Tibial nerve (tissue), 4 donors: Measurements from ENCODE around the gene PLPP1. TPM values are rescaled to one million over a fixed set of nuclear protein-coding genes. Genes with fewer than 3 reads are reported as not detected.

Experiments used
- DNase-seq, 2 donors: peaks; one replicate each; pipeline ENCODE4 v3.0.0-alpha.2; 2019; ENCODE audit warnings: low spot score in 2 of 2
- H3K27ac ChIP-seq, 4 donors: fragments of 200-600 bp; sonication (generic) in 3 of 4; one replicate each; pipeline ENCODE4 v1.5.1; 2017 to 2019; ENCODE audit warnings: mild to moderate bottlenecking in 1 of 4
- H3K27me3 ChIP-seq, 2 donors: fragments of 200-600 bp; sonication (generic) in 1 of 2; one replicate each; pipeline versions ENCODE4 v1.5.1 to v1.6.0; 2017 to 2019
- H3K36me3 ChIP-seq, 3 donors: fragments of 200-600 bp; sonication (generic); one replicate each; pipeline ENCODE4 v1.5.1; 2018 to 2019
- H3K4me1 ChIP-seq, 4 donors: fragments of 200-600 bp; sonication (generic) in 3 of 4; one replicate each; pipeline ENCODE4 v1.5.1; 2017 to 2019
- H3K4me3 ChIP-seq, 4 donors: fragments of 200-600 bp; sonication (generic) in 3 of 4; one replicate each; pipeline ENCODE4 v1.5.1; 2017 to 2019; ENCODE audit warnings: mild to moderate bottlenecking in 1 of 4, moderate library complexity in 1 of 4
- H3K9me3 ChIP-seq, 4 donors: fragments of 200-600 bp; sonication (generic) in 3 of 4; one replicate each; pipeline ENCODE4 v1.5.1; 2017 to 2019
- EP300 ChIP-seq, 2 donors: sonication (generic); formaldehyde crosslinking; IDR thresholded peaks; one replicate each; pipeline ENCODE4 v1.6.1; 2017; ENCODE audit warnings: antibody characterized with exemption in 2 of 2, mild to moderate bottlenecking in 1 of 2
- POLR2A ChIP-seq, 2 donors: fragments of 450-650 bp; IDR thresholded peaks; one replicate each; pipeline ENCODE4 v1.6.1; 2017; ENCODE audit warnings: antibody characterized with exemption in 2 of 2, mild to moderate bottlenecking in 2 of 2, moderate library complexity in 2 of 2
- WGBS, 2 donors: methylation state at CpG; one replicate each; pipeline ENCODE4 v1.1.5; 2018; 5-methylcytosine and 5-hydroxymethylcytosine counted together
- total RNA-seq, 4 donors: library from RNA; depleted of rRNA; stranded (reverse); fragments of >200 nt; gene quantifications; one replicate each; pipeline ENCODE4 v1.1.0, GENCODE V29; 2016
- TF ChIP-seq, protein P1 (sequence below), 5 experiments: fragments of 200-600 bp in 3 of 5; fragments of 450-650 bp in 2 of 5; sonication (generic) in 3 of 5; IDR thresholded peaks; one replicate each; pipeline ENCODE4 v1.5.1; 2016 to 2019; ENCODE audit warnings: antibody characterized with exemption in 5 of 5, mild to moderate bottlenecking in 3 of 5, moderate library complexity in 2 of 5

The PLPP1 gene
- total RNA-seq, 4 donors from 2014 or later = 380 to 568 (median 427) TPM

DNA sequence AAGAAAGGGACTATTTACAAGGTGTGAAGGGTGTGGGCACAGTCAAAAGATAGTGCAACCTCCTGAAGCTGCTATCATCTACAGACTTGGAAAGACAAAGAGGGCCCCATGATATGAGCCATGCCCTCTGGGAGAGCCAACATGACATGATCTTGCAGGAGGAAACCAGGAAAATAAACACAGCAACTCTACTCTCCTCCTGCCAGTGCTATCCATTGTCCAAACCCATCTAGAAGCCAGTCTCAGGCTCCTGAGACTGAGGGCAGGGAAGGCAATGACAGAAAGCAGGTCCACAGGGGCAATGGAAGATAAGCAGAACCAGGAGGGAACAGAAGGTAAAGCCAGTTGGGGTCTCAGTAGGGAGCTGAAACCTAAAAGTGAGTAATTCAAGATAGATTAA is 37.1 kb downstream of the PLPP1 start:
- TF ChIP-seq, protein P1, sequence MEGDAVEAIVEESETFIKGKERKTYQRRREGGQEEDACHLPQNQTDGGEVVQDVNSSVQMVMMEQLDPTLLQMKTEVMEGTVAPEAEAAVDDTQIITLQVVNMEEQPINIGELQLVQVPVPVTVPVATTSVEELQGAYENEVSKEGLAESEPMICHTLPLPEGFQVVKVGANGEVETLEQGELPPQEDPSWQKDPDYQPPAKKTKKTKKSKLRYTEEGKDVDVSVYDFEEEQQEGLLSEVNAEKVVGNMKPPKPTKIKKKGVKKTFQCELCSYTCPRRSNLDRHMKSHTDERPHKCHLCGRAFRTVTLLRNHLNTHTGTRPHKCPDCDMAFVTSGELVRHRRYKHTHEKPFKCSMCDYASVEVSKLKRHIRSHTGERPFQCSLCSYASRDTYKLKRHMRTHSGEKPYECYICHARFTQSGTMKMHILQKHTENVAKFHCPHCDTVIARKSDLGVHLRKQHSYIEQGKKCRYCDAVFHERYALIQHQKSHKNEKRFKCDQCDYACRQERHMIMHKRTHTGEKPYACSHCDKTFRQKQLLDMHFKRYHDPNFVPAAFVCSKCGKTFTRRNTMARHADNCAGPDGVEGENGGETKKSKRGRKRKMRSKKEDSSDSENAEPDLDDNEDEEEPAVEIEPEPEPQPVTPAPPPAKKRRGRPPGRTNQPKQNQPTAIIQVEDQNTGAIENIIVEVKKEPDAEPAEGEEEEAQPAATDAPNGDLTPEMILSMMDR (IDR thresholded peaks at IDR 0.05) = no peak
- TF ChIP-seq EP300 (IDR thresholded peaks at IDR 0.05) = no peak
- TF ChIP-seq POLR2A (IDR thresholded peaks at IDR 0.05) = no peak
- H3K4me1 ChIP-seq = peaks cover 0 to 67% (median 17%) of the 10 kb centered on the region in 4 donors

DNA sequence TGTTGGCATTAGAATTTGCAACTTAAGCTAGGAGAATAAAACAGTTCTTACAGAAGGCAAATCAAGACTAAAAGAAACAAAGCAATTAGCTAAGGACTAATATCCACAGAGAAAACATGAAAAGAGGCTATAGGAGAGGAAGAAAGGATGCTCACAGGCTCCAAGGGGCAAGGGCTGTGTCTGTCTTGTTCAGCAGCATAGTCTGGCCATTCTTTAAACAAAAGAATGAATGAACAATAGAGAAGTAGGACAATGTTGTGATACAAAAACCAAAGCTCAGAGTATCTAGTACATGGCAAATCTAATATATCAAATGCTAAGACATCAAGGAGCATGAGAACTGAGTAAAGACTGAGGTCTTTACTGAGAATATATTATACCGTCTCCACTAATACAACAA is 39.5 kb downstream of the PLPP1 start:
- H3K36me3 ChIP-seq = peaks cover 0 to 4% (median 0%) of the 10 kb centered on the region in 3 donors
- no peak overlapping the region for H3K27ac ChIP-seq
- H3K4me3 ChIP-seq = no peak overlapping the region
- DNase-seq = no peak
- peaks cover 0 to 58% (median 16%) of the 10 kb centered on the region in 4 donors for H3K4me1 ChIP-seq
- no peaks in the 10 kb centered on the region for H3K27me3 ChIP-seq
- 65 to 68% methylated on average over 1 of the region's 1 CpG for WGBS, 2 donors
- TF ChIP-seq, protein P1 (IDR thresholded peaks at IDR 0.05) = no peak
- TF ChIP-seq POLR2A (IDR thresholded peaks at IDR 0.05) = no peak
- no peak for TF ChIP-seq EP300 (IDR thresholded peaks at IDR 0.05)
- no peaks in the 10 kb centered on the region for H3K9me3 ChIP-seq

More for the DNA sequence above, 37.1 kb downstream of the PLPP1 start:
- Histone ChIP-seq H3K36me3 (no peaks in the 10 kb centered on the region), H3K27me3 (no peaks in the 10 kb centered on the region), H3K9me3 (no peaks in the 10 kb centered on the region), H3K27ac (peak overlapping the region in 1 of 4 donors; percentile 8), H3K4me3 (no peak overlapping the region)
- DNase-seq = no peak

DNA sequence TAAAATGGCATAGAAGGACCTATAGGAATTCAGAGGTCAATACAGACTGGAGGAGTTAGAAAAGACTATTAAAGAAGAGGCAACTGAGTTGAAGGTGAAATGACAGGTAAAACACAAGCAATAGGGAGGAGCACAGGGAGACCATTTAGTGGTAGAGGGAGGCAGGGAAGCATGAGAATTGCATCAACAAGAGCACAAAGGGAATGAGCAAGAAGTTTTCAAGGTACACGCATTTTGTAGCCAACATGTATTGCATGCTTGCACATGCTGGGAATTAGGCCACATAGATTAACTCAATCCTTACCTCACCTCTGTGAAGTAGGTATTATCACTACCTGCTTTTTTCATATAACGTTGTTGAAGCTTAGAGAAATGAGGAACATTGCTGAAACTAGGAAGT is 42.3 kb downstream of the PLPP1 start:
- peaks cover 0 to 5% (median 0%) of the 10 kb centered on the region in 3 donors for H3K36me3 ChIP-seq
- WGBS, 2 donors = 73 to 75% methylated on average over 2 of the region's 2 CpGs
- peaks cover 0 to 33% (median 5%) of the 10 kb centered on the region in 4 donors for H3K4me1 ChIP-seq
- DNase-seq = no peak
- H3K27me3 ChIP-seq = no peaks in the 10 kb centered on the region
- TF ChIP-seq EP300 (IDR thresholded peaks at IDR 0.05) = no peak
- TF ChIP-seq, protein P1 (IDR thresholded peaks at IDR 0.05) = no peak
- TF ChIP-seq POLR2A (IDR thresholded peaks at IDR 0.05) = no peak
- no peak overlapping the region for H3K4me3 ChIP-seq
- peak overlapping the region in 1 of 4 donors; percentile 19 for H3K27ac ChIP-seq
- no peaks in the 10 kb centered on the region for H3K9me3 ChIP-seq

DNA sequence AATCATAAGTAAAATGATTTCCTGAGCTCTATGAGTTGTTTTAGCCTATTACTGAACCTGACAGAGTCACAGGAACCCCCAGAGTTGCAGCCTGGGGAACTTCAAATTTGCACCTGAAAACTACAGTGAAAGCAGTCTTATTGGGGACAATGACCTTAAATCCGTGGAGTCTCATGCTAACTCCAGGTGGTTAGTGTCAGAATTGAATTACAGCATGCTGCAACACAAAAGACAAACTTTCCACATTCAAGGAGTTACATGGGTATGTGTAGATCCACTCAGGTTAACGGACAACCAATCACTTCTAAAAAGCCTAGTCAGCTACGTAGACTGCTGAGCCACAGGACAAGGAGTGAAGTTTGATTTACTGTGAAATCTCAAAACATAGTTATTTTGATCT is 49.7 kb downstream of the PLPP1 start:
- no peak overlapping the region for H3K4me3 ChIP-seq
- 82 to 94% methylated on average over 3 of the region's 3 CpGs for WGBS, 2 donors

DNA sequence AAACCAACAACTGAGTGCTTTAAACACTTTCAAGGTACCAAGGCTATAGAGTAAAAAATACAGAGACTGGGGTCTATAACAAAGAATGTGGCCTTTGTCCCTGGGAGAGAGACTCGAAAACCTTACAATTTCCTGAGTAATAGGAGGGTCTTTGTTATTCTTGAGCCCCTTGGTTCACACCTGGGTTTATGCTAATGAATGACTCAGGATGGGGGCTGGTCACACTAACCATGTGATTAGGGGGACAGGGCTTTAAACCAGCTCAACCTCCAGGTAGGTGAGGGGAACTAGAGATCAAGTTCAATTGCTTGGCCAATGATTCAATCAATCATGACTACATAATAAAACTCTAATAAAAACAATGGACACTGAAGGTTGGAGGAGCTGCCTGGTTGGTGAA is 50.2 kb downstream of the PLPP1 start:
- peaks cover 0 to 8% (median 0%) of the 10 kb centered on the region in 3 donors for H3K36me3 ChIP-seq
- peaks cover 0 to 5% (median 0%) of the 10 kb centered on the region in 4 donors for H3K4me1 ChIP-seq
- no peaks in the 10 kb centered on the region for H3K27me3 ChIP-seq
- WGBS, 2 donors = 94 to 97% methylated on average over 1 of the region's 1 CpG
- DNase-seq = no peak
- no peak overlapping the region for H3K4me3 ChIP-seq
- no peaks in the 10 kb centered on the region for H3K9me3 ChIP-seq
- TF ChIP-seq POLR2A (IDR thresholded peaks at IDR 0.05) (no peak), EP300 (IDR thresholded peaks at IDR 0.05) (no peak)
- TF ChIP-seq, protein P1 (IDR thresholded peaks at IDR 0.05) = no peak
- H3K27ac ChIP-seq = no peak overlapping the region

More for the DNA sequence above, 49.7 kb downstream of the PLPP1 start:
- H3K27ac ChIP-seq = no peak overlapping the region
- H3K27me3 ChIP-seq = no peaks in the 10 kb centered on the region
- H3K36me3 ChIP-seq = peaks cover 0 to 8% (median 0%) of the 10 kb centered on the region in 3 donors
- no peaks in the 10 kb centered on the region for H3K9me3 ChIP-seq
- H3K4me1 ChIP-seq = peaks cover 0 to 5% (median 0%) of the 10 kb centered on the region in 4 donors
- TF ChIP-seq EP300 (IDR thresholded peaks at IDR 0.05) = no peak
- TF ChIP-seq, protein P1 (IDR thresholded peaks at IDR 0.05) = no peak
- TF ChIP-seq POLR2A (IDR thresholded peaks at IDR 0.05) = no peak
- no peak for DNase-seq
